ENCODE measurements around the gene THOC6. TPM values are rescaled to one million over a fixed set of nuclear protein-coding genes. Genes with fewer than 3 reads are reported as not detected.

The THOC6 gene
- total and polyA plus RNA-seq, 9 of the 15 experiments (the other 6 are each of a cell fraction or from before 2014, with no cell fraction given) = 2.5 to 65.4 (median 42.3) TPM

- TF ChIP-seq SAP30 (IDR thresholded peaks at IDR 0.05; ENCODE audit: borderline replicate concordance, insufficient read depth, low read depth, low read length, poor library complexity, severe bottlenecking) = no peak
- TF ChIP-seq DEAF1 (CRISPR knock-in tag; IDR thresholded peaks at IDR 0.05) = no peak
- no peak for TF ChIP-seq SNIP1 (IDR thresholded peaks at IDR 0.05; ENCODE audit: low read depth)
- TF ChIP-seq TFAP4 (CRISPR knock-in tag; IDR thresholded peaks at IDR 0.05; ENCODE audit: borderline replicate concordance) = peak; percentile 90
- TF ChIP-seq ZBTB49 (CRISPR knock-in tag; IDR thresholded peaks at IDR 0.05; ENCODE audit: borderline replicate concordance) = no peak
- TF ChIP-seq ZNF184 (CRISPR knock-in tag; IDR thresholded peaks at IDR 0.05) = no peak
- TF ChIP-seq TAL1 (IDR thresholded peaks at IDR 0.05) = no peak
- TF ChIP-seq GATAD2B (IDR thresholded peaks at IDR 0.05; ENCODE audit: borderline replicate concordance) = no peak
- no peak for TF ChIP-seq DPF2 (IDR thresholded peaks at IDR 0.05)
- no peak for TF ChIP-seq ZNF407 (IDR thresholded peaks at IDR 0.05; ENCODE audit: low read depth)
- no peak for TF ChIP-seq ZNF644 (tag; IDR thresholded peaks at IDR 0.05; ENCODE audit: low read depth)
- no peak for TF ChIP-seq ZKSCAN8 (CRISPR knock-in tag; IDR thresholded peaks at IDR 0.05)
Measured at GRCh38 chr16:3029491-3030221, 5.8 kb downstream of the THOC6 start (continued).

All from K562 (cell line).